RWPE1 (cell line): ENCODE results near the gene TMEM214.
"Not testable (repeated sequence)": the region's sequence is repeated elsewhere in the genome, so short reads cannot be mapped to it uniquely, and the experiment has no call there.

Source experiments
- CTCF ChIA-PET: fragments of 350-600 bp; sonication (Branson Sonifier 250); formaldehyde crosslinking; extraction: SDS; loops from one replicate; lab custom pipeline; 2021; lab: Yijun Ruan, JAX
- POLR2A ChIA-PET: fragments of 400-600 bp; formaldehyde crosslinking; extraction: SDS; loops from one replicate; lab custom pipeline; 2020; ENCODE audit warnings: antibody characterized with exemption; ENCODE audit not compliant: low non-redundant PET; lab: Yijun Ruan, JAX
- DNase-seq: peaks from one replicate; pipeline ENCODE4 v3.0.0; 2012; ENCODE audit warnings: low spot score
- H3K27ac ChIP-seq: fragments of 450-650 bp; 2 replicates; pipeline ENCODE4 v1.5.1; 2017
- TF ChIP-seq, protein P1 (sequence below): fragments of 450-650 bp; conservative IDR thresholded peaks from 2 replicates; pipeline ENCODE4 v1.5.1; 2017; ENCODE audit warnings: low read depth, mild to moderate bottlenecking

The TMEM214 gene

DNA sequence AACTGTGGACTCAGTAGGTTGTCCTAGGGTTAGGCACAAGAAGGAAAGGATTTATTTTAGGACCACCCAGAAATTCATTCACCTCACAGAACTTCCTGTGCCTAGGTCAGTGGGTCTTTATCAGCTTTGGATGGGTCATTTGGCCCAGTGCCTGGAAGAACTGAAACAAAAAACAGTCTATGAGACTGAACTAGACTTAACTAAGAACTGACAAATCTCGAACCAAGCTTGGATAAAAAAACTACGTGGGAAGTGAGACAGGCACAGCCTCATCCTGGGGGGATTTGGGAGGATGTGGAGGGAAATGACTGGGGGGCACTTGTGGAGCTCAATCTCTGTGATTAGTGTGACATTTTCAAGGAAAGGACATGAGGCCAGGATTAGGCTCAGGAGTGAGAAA, 41.0 kb downstream of the TMEM214 start:
- CTCF ChIA-PET, result interaction anchor here (0.6 kb wide), 2 partner anchors 11 to 160 kb away, joined by 3 read pairs; no protein-coding TSS in a partner anchor
- TF ChIP-seq, protein P1, sequence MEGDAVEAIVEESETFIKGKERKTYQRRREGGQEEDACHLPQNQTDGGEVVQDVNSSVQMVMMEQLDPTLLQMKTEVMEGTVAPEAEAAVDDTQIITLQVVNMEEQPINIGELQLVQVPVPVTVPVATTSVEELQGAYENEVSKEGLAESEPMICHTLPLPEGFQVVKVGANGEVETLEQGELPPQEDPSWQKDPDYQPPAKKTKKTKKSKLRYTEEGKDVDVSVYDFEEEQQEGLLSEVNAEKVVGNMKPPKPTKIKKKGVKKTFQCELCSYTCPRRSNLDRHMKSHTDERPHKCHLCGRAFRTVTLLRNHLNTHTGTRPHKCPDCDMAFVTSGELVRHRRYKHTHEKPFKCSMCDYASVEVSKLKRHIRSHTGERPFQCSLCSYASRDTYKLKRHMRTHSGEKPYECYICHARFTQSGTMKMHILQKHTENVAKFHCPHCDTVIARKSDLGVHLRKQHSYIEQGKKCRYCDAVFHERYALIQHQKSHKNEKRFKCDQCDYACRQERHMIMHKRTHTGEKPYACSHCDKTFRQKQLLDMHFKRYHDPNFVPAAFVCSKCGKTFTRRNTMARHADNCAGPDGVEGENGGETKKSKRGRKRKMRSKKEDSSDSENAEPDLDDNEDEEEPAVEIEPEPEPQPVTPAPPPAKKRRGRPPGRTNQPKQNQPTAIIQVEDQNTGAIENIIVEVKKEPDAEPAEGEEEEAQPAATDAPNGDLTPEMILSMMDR, result no peak
- no peak for DNase-seq
- H3K27ac ChIP-seq, result no peak overlapping the region
- POLR2A ChIA-PET, result no interaction called here

DNA sequence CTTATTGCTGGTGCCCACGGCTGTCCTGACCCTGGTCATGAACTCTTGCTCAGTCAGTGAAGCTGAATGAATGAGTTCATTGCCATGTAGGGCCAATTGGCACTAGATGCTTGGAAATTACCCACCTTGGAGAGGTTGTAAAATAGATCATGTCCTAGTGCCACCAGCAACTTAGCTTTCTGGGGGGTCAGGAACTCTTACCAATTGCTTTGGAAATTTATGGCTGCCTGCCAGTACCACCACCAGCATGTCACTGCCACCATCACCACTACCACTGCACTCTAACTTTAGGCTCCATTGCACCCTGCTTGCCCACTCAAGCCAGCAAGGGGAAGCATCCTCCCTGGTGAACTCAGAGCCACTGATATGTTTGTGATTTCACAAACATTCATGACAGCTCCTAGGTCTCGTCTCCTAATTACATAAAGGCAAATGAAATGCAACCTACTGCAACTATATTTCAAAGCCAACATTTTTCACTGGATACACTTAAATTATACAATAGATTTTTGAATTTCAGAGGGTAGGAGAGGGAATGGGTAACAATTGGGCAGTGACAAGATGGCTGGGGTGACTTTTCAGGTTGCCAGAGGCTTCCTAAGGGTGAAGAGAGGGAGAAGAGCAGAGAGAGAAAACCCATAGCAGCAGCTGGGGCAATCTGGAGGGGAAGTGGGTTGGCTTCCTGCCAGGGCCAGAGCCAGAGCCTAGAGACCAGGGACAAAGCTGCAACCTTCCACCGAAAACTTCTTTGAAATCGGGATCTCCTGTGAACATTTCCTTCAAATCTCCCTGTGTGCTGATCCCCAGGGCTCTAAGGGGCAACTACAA, 42.2 kb downstream of the TMEM214 start:
- CTCF ChIA-PET, result interaction anchor here (0.5 kb wide), 1 partner anchor 8 kb away, joined by 5 read pairs; no protein-coding TSS in a partner anchor

DNA sequence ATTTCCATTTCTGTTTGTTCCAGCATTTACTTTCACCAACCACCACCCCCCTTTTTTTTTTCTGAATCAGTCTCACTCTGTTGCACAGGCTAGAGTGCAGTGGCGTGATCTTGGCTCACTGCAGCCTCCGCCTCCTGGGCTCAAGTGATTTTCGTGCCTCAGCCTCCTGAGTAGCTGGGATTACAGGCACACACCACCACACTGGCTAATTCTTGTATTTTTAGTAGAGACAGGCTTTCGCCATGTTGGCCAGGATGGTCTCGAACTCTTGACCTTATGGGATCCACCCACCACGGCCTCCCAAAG, 42.8 kb downstream of the TMEM214 start:
- POLR2A ChIA-PET, H3K27ac ChIP-seq, CTCF ChIA-PET, DNase-seq: not testable (repeated sequence)

More for the DNA sequence above, 42.2 kb downstream of the TMEM214 start:
- POLR2A ChIA-PET, result no interaction called here
- TF ChIP-seq, protein P1, result no peak
- DNase-seq, result no peak
- H3K27ac ChIP-seq, result no peak overlapping the region

DNA sequence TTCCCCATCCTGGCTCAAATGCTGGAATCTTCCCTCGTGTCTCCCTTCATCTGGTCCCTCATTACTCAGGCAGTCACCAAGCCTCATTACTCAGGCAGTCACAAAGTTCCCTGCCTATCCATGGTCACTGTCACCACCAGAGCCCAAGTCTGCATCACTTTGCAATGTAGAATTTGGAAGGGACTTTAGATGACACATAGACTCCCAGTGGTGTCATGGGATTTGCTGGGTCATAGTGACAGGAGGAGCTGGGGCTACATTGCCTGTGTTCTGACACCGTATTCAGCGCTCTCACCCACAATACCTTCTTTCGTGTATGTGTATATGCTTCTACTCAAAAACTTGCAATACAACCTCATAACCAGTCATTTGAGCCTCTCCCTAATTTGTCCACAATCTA, 43.6 kb downstream of the TMEM214 start:
- CTCF ChIA-PET, result no interaction called here
- no peak overlapping the region for H3K27ac ChIP-seq
- TF ChIP-seq, protein P1, result no peak
- POLR2A ChIA-PET, result interaction anchor here (0.8 kb wide), 1 partner anchor 10 kb away, joined by 3 read pairs; the partner anchor contains the start of gene KHK
- DNase-seq, result no peak

DNA sequence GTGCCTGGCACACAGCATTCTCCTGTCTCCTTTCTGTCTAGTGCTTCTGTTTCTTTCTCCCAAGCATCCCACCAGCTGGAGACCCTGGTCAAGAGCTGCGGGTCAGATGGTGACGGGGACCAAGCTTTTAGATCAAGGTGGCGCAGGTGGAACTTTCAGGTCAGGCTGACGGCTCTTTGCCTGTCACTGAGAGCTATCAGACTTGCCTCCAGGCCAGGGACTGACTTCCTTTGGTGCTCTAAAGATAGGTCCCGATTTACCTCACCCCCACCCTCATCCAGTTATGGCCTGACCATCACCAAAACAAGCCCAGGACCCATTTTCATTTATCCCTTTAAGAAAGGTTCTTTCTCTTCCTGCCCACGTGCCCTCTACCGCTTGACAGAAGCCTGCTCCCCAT, 44.5 kb downstream of the TMEM214 start:
- POLR2A ChIA-PET, result interaction anchor here (0.5 to 0.8 kb wide), 2 partner anchors 9 to 33 kb away, joined by 3 read pairs; partner anchors contain the start of gene KHK

DNA sequence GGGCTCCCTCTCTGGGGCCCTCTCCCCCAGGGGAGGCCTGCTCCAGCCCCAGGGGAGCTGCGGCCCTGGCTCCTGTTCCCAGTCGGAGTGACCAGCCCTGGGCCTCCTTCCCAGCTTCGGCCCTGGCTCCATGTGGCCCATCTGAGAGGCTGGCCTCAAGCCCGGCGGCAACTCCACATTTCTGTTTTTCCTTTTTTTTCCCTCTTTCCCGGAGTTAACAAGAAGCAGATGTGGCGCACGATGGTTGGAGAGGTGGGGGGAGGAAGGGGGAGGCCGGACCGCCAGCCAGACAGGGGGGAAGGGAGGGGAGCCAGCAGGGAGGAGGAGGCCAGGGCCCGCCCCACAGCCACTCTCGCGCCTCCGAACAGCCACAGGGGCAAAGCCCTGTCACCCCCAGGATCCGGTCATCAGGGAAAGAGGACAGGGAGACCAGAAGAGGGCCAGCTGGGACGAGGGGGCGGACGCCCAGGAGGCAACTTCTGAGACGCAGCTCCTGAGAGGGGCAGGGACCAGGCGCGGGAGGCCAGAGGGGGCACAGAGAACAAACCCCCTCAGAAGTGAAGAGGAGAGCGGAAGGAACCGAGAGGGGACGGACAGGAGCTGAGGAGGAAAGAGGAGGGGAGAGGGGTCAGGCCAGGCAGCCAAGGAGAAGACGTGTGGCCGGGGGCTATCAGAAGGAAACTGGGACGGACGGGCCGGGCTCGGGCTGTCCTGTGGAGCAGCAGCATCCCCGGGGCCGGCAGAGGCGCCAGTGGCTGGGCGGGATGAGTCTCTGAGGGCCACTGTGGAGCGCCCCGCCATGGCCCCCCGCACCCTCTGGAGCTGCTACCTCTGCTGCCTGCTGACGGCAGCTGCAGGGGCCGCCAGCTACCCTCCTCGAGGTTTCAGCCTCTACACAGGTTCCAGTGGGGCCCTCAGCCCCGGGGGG, 45.8 kb downstream of the TMEM214 start, which contains the start of gene EMILIN1:
Gene EMILIN1 (plus strand): TSS at position 349 of the 928 bp plus-strand sequence. CDS start 451 bp downstream, at position 800.
- H3K27ac ChIP-seq, result no peak within 1 kb of the TSS
- no peak for DNase-seq
- CTCF ChIA-PET, result interaction anchor here (0.6 to 1.1 kb wide), 3 partner anchors 117 to 251 kb away, joined by 3 to 4 read pairs (median 3); no protein-coding TSS in a partner anchor
- POLR2A ChIA-PET, result no interaction called here
- TF ChIP-seq, protein P1, result no peak

More for the DNA sequence above, 44.5 kb downstream of the TMEM214 start:
- CTCF ChIA-PET, result no interaction called here
- H3K27ac ChIP-seq, result no peak overlapping the region
- no peak for DNase-seq
- TF ChIP-seq, protein P1, result no peak
